Measurements from ENCODE around the gene CKAP2.
"Not testable (repeated sequence)": the region's sequence is repeated elsewhere in the genome, so short reads cannot be mapped to it uniquely, and the experiment has no call there.

DNA sequence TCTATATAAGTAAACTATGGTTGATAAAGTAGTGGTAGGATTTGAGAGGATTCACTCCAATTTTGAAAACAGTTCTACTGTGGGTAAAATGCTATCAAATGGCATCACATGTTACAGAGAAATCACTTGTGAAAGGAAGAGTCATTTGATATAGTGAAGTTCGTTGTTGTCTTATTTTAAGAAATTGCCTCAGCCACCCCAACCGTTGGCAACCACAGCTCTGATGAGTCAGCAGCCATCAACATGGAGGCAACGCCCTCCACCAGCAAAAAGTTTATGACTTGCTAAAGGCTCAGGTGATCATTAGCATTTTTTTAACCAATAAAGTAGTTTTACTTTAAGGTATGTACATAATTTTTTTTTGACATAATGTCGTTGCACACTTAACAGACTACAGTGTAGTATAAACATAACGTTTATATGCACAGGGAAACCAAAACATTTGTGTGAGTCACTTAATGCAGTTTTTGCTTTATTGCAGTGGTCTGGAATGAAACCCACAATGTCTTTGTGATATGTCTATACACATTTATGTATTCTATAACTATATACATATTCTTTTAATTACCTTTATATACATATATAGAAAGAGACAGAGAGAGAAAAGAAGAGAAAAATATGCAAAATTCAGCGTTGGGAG, 58.8 kb downstream of the CKAP2 start:
- TF ChIP-seq, protein P1, sequence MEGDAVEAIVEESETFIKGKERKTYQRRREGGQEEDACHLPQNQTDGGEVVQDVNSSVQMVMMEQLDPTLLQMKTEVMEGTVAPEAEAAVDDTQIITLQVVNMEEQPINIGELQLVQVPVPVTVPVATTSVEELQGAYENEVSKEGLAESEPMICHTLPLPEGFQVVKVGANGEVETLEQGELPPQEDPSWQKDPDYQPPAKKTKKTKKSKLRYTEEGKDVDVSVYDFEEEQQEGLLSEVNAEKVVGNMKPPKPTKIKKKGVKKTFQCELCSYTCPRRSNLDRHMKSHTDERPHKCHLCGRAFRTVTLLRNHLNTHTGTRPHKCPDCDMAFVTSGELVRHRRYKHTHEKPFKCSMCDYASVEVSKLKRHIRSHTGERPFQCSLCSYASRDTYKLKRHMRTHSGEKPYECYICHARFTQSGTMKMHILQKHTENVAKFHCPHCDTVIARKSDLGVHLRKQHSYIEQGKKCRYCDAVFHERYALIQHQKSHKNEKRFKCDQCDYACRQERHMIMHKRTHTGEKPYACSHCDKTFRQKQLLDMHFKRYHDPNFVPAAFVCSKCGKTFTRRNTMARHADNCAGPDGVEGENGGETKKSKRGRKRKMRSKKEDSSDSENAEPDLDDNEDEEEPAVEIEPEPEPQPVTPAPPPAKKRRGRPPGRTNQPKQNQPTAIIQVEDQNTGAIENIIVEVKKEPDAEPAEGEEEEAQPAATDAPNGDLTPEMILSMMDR (IDR thresholded peaks at IDR 0.05) = not testable (repeated sequence)
- not testable (repeated sequence) for TF ChIP-seq POLR2A (IDR thresholded peaks at IDR 0.05)
